ENCODE results near the gene KRT36.

Gene KRT36

DNA sequence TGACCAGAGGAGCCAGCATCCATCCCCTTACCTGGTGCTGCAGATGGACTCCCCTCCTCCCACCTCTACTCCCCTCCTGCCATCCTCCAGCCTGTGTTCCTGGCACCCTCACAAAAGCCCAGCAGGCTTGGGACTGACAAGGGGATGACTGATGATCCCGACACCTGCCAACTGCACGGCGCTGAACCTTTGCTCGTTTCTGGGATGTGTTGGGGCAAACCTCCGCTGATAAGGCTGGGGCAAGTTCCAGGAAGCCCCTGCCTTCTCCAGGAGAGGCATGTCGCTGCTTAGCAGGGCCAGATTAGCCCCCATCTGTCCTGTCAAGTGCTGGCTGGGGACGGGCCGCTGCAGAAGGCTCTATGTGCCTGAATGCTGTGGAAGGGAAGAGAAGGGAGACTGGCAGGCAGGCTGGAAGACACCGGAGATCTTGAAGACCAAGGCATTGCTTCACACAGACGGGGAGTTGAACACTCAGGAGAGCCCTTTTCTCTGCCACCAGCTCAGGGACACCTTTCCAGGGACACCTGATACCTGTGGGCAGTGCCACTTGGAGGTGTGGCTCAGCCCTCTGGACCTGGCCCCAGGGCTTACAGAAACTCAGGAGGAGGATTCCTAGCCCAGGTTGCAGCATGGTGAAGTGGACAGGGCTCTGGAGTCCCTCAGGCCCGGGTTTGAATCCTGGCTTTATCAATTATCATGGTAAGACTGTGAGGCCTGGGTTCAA lies 30.0 kb upstream of the KRT36 start:
- Histone ChIP-seq H3K9me3 (ENCODE audit: severe bottlenecking) (no peaks in the 10 kb centered on the region), H3K27me3 (ENCODE audit: insufficient read depth, poor library complexity, severe bottlenecking) (no peaks in the 10 kb centered on the region), H3K27ac (ENCODE audit: poor library complexity, severe bottlenecking) (peak overlapping the region; percentile 79), H3K4me1 (ENCODE audit: insufficient read depth, poor library complexity, severe bottlenecking) (peaks cover 60% of the 10 kb centered on the region), H3K36me3 (ENCODE audit: low read depth) (no peaks in the 10 kb centered on the region), H3K4me3 (ENCODE audit: severe bottlenecking) (no peak overlapping the region)
- ATAC-seq (ENCODE audit: low read depth) (peak; percentile 56), DNase-seq (ENCODE audit: low spot score) (peak; percentile 88)
- TF ChIP-seq, protein P1, sequence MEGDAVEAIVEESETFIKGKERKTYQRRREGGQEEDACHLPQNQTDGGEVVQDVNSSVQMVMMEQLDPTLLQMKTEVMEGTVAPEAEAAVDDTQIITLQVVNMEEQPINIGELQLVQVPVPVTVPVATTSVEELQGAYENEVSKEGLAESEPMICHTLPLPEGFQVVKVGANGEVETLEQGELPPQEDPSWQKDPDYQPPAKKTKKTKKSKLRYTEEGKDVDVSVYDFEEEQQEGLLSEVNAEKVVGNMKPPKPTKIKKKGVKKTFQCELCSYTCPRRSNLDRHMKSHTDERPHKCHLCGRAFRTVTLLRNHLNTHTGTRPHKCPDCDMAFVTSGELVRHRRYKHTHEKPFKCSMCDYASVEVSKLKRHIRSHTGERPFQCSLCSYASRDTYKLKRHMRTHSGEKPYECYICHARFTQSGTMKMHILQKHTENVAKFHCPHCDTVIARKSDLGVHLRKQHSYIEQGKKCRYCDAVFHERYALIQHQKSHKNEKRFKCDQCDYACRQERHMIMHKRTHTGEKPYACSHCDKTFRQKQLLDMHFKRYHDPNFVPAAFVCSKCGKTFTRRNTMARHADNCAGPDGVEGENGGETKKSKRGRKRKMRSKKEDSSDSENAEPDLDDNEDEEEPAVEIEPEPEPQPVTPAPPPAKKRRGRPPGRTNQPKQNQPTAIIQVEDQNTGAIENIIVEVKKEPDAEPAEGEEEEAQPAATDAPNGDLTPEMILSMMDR (IDR thresholded peaks at IDR 0.05; ENCODE audit: poor library complexity, severe bottlenecking) = no peak

DNA sequence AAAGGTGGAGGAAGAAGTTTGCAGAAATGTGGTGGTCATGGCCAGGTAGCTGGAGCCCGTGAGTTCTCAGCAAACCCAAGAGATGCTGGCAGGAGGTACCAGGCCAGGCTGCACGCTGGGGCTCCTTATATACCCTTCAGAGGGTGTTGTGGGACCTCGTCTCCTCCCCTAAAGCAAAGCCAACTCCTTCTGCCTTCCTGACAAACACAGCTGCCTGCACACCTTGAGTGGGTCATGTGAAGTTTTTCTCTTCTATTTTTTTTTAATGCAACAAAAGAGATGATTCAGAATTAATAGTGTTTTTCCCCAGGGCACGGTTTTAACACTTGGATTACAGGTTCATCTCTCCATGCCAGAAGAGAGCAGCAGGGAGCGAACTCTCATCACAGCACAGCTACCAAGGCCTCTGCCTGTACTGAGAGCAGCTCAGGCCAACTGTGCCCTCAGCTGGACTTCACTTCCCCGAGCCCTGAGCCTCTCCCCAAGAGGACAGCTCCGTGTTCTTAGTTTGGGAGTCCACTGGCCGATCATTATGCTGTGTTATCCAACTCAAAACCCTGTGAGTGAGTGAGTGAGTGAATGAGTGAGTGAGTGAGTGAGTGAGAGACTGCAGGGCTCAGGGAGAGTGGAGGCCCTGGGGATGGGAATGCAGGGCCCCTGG lies 29.2 kb upstream of the KRT36 start, which contains the start of gene KRT15:
KRT15 (minus strand) TSS at position 102 of the 661 bp plus-strand sequence; CDS start at position 39, 63 bp downstream.
- Histone ChIP-seq H3K36me3 (ENCODE audit: low read depth) (no peaks in the 10 kb centered on the region), H3K4me3 (ENCODE audit: severe bottlenecking) (no peak within 1 kb of the TSS), H3K27me3 (ENCODE audit: insufficient read depth, poor library complexity, severe bottlenecking) (no peaks in the 10 kb centered on the region), H3K27ac (ENCODE audit: poor library complexity, severe bottlenecking) (peak within 1 kb of the TSS; percentile 79), H3K4me1 (ENCODE audit: insufficient read depth, poor library complexity, severe bottlenecking) (peaks cover 60% of the 10 kb centered on the region), H3K9me3 (ENCODE audit: severe bottlenecking) (no peaks in the 10 kb centered on the region)
- TF ChIP-seq, protein P1 (IDR thresholded peaks at IDR 0.05; ENCODE audit: poor library complexity, severe bottlenecking) = peak; percentile 47
- DNase-seq (ENCODE audit: low spot score) (no peak), ATAC-seq (ENCODE audit: low read depth) (peak; percentile 62)

DNA sequence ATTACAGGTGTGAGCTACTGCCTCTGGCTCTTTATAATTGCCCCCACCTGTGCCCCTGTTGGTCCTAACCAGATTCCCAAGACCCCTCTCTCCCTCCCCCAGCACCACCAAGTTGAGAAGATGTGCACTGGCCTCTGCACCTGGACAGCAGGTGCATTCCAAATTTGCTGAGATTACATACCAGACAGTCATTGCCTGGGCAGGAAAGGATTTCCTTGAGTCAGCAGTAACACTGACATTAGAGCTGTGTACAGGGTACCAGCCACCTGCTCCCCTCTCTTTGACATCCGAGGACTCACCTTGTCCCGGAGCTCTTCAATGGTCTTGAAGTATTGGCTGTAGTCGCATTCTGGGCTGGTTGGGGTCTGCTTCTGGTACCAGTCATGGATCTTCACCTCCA lies 28.3 kb upstream of the KRT36 start:
- Histone ChIP-seq H3K9me3 (ENCODE audit: severe bottlenecking) (no peaks in the 10 kb centered on the region), H3K4me3 (ENCODE audit: severe bottlenecking) (no peak overlapping the region), H3K36me3 (ENCODE audit: low read depth) (no peaks in the 10 kb centered on the region), H3K4me1 (ENCODE audit: insufficient read depth, poor library complexity, severe bottlenecking) (peaks cover 56% of the 10 kb centered on the region), H3K27me3 (ENCODE audit: insufficient read depth, poor library complexity, severe bottlenecking) (no peaks in the 10 kb centered on the region), H3K27ac (ENCODE audit: poor library complexity, severe bottlenecking) (peak overlapping the region; percentile 79)
- TF ChIP-seq, protein P1 (IDR thresholded peaks at IDR 0.05; ENCODE audit: poor library complexity, severe bottlenecking) = no peak
- DNase-seq (ENCODE audit: low spot score) (no peak), ATAC-seq (ENCODE audit: low read depth) (no peak)

DNA sequence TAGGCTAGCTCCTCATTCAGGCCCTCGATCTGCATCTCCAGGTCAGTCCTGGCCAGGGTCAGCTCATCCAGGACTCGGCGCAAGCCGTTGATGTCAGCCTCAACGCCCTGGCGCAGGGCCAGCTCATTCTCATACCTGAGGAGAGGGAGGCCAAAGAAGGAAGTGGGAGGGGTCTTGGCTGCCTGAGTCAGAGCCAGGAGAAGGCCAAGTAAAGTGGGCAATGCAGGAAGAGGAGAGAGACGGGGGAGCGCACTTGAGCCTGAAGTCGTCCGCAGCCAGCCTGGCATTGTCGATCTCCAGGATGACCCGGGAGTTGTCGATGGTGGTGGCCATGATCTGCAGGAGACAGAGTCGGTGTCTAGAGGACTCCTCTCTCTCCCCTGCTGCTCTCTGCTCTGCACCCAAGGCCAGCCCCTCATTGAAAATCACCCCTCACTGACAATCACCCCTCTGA lies 27.1 kb upstream of the KRT36 start:
- H3K4me1 ChIP-seq (ENCODE audit: insufficient read depth, poor library complexity, severe bottlenecking) = peaks cover 44% of the 10 kb centered on the region
- H3K27me3 ChIP-seq (ENCODE audit: insufficient read depth, poor library complexity, severe bottlenecking) = no peaks in the 10 kb centered on the region
- ATAC-seq (ENCODE audit: low read depth) = no peak
- no peak overlapping the region for H3K27ac ChIP-seq (ENCODE audit: poor library complexity, severe bottlenecking)
- no peak overlapping the region for H3K4me3 ChIP-seq (ENCODE audit: severe bottlenecking)
- DNase-seq (ENCODE audit: low spot score) = no peak
- H3K9me3 ChIP-seq (ENCODE audit: severe bottlenecking) = no peaks in the 10 kb centered on the region
- TF ChIP-seq, protein P1 (IDR thresholded peaks at IDR 0.05; ENCODE audit: poor library complexity, severe bottlenecking) = no peak
- H3K36me3 ChIP-seq (ENCODE audit: low read depth) = no peaks in the 10 kb centered on the region
